Eye (tissue), 1 donor: Measurements from ENCODE around the gene SUN3.

Experiments used
- DNase-seq: peaks from one replicate; pipeline ENCODE4 v3.0.0-alpha.2; 2015

SUN3 gene

DNA sequence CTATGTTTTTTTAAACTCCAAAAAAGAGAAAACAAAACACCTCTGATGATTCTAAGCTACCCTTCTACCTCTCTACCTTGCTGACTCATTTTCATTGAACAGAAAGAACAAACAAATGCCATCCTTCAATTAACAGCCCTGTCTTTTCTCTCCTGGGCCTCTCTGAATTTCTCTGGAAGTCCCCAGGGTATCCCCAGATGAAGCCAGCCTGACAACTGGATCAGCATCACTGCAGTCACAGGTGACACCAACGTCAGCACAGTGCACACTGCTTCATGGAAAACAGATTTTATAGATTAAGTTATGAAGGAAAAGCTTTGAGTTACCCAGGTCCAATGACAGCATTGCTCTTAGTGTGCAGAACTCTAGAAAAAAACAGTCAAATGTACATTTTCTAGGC lies 55.2 kb downstream of the SUN3 start:
- no peak for DNase-seq

DNA sequence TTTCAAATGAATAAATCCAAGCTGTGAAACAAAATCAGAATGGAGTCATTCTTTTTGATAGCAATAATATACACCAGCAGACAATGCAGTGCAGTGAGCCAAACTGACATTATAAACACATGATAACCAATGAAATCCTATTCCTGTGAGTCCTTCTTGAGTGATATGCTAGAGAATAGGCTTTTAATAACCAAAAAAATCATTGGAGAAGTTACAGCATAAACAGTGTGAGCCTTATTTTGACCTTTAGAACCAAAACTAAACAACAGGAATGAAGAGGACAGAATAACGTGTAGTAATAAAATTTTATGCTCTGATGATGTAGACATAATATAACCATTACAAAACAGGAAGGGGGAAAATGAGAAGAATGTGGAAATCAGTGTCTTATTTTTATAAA lies 58.1 kb downstream of the SUN3 start:
- peak; percentile 21 for DNase-seq

DNA sequence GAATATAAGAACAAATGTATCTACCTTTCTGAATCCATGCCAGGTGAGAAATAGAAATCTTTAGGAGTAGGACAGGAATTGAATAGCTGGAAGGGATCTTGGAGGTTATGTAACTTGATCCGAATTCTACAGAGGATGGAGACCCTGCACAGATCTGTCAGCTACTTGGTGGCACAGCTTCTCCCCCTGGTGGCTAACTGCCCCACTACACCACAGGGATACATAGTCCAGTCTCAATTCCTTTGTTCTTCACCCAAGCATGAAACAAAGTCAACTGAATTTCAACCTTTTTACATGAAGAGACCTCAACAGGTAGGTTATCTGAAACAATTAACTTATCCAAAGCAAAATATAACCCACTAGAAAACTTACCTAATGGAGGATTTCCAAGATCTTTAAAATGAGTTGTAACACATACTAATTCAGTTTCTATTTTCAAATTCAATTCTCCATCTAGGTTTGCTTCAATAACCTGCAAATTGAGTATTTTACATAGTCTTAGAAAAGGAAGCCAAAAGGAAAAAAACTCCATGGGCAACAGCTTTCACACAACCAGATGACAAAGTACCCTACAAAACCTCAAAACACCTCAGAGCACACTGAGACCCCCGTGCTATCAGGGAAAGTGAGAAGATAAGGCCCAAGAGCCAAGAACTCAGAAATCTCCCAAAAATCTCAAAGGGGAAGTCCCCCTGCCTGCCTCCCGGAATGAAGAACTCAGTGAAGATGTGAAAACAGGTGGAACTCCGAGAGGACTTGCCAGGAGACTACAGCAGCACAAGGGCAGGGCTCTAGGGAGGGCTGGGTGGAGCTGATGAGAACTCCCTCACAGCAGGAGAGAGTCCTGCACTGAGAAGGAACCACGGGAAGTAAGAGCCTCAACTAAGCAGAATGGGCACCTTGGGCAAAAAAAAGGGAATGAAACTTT lies 59.8 kb downstream of the SUN3 start:
- DNase-seq = peak; percentile 93

DNA sequence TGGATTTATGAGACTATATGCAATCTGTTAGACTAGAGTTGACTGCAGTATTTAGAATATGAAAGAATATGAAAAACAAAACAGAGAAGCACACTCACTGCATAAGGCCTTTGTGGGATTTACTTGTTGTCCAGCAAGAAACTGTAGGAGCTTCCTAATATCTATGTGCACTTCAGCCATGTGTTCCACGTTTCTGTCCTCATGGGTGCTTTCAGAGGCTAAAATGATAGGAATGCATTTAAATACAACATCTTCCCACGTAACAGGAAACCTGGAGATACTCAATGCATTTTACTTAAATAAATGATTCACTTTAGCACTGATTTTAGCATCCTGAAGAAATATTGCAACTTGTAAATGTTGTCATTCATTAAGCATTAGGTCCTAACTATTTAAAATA lies 61.2 kb downstream of the SUN3 start:
- DNase-seq = no peak

DNA sequence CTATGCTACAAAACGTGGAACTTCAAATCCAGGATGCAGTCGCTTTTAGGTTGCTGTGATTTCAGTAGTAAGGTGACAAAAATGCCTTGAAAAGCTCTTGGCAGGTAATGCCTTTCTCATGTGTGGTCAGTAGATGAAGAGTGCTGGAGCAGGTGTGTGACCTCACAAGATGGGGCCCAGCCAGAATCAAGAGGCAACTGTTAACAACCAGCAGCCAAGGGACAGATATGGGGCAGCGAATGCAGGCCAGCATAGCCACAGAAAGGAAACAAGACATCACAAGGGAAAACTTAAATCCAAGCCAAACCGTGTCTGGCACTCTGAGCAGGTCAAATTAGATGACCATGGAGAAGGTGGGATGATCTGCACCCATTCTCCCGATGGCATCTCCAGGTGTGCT lies 61.8 kb downstream of the SUN3 start:
- DNase-seq = no peak

DNA sequence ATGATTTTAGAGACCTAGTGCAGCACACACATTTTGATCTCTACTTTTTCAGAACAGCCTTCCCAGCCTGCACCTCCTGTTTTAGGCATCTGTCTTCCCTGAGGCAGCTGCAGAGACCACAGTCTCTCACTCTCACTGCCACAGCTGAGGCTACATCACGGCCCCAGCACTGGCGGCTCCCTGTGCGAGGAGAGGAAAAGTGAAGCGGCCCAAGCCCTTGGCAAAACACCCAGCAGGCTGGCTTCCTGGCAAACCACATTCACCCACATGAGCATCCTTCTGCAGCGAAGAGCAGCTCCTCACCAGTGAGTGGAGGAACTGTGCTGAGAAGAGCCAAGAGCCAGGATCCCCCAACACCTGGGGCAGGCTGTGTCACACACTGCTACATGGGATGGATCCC lies 63.5 kb downstream of the SUN3 start:
- DNase-seq = no peak

DNA sequence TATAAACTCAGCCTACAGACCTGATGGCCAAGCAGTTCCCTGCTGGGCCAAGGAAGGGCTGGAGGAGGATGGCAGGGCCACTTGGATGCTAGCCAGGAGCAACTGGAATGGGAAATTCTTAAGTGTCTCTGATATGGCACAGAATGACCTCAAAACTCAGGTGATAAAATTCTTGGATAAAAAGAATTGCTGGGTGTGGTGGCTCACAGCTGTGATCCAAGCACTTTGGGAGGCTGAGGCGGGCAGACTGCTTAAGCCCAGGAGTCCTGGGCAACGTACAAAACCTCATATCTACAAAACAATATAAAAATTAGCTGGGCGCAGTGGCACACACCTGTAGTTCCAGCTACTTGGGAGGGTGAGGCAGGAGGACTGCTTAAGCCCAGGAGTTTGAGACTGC lies 66.6 kb downstream of the SUN3 start:
- no peak for DNase-seq

DNA sequence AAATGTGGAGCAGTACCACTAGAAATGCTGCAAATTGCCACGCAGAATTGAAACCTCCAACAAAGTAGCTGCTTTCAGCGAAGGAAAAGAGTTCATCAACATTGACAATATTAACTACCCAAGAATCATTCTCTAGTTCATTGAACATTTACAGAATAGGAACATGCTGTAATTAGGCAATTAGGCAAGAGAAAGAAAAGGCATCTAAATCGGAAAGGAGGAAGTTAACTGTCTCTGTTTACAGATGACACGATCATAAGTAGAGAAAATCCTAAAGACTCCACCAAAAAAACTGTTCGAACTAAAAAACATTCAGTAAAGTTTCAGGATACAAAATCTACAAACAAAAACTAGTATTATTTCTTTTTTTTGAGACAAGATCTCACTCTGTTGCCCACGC lies 71.8 kb downstream of the SUN3 start:
- no peak for DNase-seq

DNA sequence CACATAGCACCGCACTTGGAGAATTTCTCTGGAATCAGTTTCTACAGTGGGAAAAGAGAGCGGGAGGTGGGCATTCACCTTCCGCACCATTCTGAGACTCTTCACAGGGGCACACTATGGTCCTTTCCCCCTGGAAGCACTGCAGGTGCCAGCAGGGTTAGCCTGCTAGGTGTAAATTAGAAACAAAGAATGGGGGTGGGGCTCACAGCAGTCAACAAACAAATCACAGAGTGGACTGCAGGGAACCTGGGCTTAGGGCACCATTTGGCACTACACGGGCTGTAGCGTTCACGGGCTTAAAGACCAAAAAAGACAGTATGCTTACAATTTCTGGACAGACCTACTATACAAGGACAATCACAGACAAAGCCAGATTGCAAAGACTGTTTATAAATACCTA lies 72.7 kb downstream of the SUN3 start:
- no peak for DNase-seq

DNA sequence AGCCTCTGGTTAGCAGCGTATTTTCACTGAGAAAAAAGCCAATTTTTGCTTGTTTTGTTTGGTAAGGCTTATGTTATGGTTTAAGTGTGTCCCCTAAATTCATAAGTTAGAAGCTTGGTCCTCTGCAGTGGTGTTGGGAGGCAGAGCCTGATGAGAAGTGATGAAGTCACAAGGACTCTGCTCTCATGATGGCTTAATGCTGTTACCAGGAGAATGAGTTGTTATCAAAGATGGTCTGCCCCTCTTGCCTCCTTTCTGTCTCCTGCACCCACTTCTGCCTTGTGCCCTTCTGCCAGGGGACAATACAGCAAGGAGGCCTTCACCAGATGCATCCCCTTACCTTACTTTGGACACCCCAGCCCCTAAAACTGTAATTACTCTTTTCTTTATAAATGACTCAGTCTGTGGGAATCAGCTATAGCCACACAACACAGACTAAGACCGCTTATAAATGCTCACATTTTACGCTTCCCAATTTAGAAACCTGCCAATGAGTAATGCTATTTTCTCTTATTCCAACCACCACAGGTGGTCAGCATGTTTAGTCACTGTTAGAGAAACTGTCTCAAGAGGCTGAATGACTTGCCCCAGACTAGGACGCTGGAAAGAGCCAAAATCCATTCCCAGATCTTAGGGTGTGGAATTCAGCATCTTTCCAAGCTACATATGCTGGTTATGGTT lies 74.5 kb downstream of the SUN3 start:
- DNase-seq = no peak

DNA sequence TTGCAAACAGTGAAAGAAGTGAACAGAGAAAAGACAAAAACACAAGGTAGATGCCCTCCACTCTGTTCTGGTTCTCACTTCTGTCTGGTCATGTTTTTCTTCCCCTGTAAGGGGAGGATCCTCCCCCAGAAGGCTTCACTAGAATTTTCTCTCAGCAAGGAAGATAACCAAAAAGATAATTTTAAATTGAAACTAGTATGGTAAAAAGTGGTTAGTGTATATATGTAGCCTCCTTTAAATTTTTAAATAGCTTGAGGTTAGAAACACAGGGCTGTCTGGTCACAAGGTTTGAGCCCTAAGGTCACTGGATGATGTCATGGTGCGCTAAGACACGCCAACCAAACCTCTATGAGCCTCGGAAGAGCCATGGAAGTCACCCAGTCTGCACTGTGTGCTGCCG lies 75.1 kb downstream of the SUN3 start:
- DNase-seq = no peak

DNA sequence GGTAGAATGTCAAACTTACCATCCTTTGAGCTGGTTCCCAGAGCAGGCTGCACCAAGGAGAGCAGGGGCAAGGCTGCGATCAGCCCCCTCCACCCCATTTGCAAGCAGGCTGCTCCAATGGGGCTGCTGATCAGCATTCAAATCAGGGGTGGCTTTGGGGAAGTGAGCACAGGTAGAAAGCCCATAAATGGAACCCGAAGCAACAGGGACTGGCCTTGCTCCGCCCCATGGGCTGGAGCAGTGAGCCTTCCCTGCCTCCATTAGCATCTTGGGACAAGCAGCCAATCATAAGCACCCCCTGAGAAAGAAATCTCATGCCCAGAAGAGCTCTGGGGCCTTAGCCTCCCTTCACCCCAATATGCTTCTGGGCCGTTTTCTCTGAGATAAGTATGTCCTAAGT lies 76.7 kb downstream of the SUN3 start:
- DNase-seq = no peak

DNA sequence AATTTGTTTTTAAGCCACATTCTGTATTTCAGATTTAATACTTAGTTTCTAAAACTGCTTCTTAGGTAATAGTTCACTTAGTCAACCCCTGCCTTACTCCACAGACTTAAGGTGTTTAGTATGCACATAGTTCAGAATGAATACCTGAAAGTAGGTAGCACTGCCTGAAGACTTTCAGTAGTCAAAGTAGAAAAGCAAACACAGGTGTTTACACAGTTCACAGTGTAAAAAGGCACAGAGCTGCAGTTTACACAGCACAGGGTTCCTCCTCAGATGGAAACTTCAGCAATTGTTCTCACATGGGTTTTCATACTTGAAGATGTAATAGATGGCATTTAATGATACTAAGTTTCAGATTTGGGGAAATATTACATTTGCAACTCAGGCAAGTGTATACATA lies 77.5 kb downstream of the SUN3 start:
- DNase-seq = no peak

DNA sequence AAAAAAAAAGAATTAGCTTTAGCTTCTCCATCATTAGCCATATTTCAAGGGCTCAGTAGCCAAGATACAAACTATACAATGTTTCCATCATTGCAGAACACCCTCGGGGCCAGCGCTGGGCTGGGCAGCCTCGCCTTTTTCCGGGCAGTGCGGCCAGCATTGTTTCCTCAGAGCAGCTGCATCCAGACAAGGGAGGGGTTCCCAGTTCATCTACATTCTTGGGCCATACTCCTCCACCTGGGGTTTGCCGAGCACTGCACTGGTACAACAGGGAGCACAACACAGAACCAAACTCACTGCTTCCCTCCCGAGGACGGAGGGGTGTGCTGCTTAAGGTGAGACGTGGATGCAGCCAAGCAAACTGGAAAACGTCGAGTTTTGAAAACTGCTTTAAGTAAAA lies 78.2 kb downstream of the SUN3 start:
- DNase-seq = no peak

DNA sequence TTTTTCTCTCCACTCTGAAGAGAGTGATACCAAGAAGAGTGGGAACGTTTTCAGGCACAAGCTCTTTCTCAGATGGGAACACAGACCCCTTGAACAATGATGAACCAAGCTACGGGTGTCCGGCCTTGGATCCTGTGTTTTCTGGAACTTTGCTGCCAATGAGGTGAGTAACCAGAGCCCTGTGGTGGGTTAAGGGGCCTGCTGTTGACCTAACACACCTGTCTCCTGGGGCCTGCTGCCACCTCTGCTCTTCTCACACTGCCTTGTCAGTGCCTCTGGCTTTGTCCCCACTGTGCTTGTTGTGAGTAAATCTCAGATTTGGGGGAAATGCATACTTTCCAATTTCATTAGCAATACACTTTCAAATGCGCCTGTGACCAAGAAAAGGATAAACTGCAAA lies 79.2 kb downstream of the SUN3 start:
- no peak for DNase-seq

DNA sequence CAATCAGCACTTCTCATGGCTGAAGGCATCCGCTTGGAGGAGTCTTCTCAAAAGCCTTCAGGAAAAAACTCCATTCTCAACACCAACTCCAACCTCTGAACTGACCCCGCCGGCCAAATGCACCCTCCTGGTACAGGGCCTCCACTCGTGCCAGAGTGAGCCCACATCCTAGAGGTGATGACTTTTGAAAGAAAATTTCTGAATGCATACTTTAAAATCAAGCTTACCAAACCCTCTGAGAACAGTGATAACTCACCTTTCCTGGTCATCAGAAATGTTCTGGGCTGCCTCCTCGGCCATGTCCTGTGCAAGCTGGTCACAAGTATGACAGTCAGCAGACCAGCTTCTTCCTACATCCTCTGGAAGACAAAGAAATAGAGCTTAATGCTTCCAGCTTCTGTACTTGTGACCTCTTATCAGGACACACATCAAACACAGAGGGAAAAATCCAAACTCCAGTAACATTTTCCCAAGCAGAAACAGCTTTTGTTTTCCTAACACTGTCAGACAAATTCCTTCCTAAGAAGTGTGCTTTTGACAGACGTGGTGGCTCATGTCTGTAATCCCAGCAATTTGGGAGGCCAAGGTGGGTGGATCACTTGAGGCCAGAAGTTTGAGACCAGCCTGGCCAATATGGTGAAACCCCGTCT lies 80.6 kb downstream of the SUN3 start, which contains the start of gene PKD1L1:
Gene PKD1L1, minus strand, starts transcription at position 326 of the 650 bp plus-strand sequence. Its CDS starts 26 bp downstream, at position 300.
- no peak for DNase-seq

DNA sequence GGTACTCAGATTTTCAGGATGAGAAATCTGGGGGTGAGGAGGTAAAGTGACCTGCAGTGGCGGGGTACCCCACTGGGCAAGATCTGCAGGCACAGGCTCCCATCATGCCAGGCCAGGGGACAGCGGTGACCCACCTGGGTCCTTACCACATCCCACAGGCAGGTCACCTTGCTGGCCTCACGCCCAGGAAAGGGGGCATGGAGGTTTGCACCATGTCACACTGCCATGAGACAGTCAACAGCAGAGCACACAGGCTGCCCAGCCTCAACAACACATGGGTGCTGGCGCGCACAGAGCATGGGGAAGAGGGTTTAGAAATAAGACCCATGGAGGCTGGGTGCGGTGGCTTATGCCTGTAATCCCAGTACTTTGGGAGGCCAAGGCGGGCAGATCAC lies 81.6 kb downstream of the SUN3 start:
- DNase-seq = no peak

DNA sequence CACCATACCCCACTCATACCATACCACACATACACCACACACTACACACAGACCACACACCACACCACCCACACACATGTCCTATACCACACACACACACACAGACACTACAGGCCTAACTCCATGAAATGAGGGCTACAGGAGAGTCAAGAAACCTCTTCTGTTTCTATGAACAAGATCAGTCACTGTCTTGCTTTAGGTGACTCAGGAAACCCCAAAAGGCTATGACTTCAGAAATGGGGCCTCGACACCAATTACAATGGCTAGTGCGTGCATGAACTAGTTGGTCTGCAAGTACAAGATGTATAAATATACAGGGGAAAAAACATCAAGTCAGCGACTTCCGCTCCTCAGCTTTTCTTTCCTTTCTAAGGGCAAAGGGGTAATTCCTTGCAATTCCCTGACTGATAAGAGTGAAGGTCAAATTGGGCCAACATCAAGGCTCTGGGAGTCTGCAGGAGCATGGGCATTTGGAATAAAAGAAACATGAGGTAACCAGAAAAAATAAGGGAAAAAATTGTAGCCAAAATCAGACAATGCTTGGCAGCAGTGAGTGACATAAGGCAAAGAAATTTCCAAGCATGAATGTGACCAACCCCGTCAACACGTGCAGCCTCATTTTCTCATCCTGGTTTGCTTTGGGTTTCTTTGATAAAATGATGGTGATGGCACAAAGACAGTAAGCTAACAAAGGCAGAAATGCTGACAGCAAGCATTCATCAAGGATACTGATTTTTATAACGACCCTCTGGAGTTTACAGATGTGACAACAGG lies 82.1 kb downstream of the SUN3 start:
- no peak for DNase-seq

DNA sequence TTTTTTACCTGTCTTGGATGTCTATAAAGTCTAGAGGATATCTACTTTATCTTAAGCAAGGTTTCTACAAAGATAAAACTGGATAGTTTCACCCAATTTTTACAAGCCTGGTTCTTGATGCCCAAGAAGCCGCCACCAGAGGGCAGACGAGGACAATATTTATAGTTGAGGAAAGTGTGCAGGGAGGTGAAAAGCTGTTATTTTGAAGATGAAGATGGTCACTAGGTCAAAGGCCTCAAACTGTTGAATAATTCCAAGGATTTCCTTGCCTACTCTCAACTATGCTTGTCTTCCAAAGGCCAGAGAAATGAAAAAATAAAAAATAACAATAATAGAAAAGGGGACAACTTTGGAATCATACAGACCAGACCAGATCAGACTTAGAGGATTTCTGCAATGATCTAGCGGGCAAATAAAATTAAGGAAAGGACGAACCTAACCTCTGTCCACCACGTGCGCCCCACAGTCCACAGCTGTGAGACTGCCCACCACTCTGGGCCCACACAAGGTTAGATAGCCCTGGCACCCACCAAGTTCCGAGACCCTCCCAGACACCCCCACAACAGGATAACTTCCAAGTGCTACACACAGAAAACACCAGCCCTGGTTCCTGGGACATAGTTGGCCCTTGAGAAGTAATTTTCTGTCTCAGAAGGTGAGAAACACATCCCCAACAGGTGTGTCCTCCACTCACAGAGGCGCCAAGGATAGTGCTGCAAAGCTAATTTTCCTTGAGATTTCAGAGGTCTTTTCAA lies 83.5 kb downstream of the SUN3 start:
- peak; percentile 89 for DNase-seq

DNA sequence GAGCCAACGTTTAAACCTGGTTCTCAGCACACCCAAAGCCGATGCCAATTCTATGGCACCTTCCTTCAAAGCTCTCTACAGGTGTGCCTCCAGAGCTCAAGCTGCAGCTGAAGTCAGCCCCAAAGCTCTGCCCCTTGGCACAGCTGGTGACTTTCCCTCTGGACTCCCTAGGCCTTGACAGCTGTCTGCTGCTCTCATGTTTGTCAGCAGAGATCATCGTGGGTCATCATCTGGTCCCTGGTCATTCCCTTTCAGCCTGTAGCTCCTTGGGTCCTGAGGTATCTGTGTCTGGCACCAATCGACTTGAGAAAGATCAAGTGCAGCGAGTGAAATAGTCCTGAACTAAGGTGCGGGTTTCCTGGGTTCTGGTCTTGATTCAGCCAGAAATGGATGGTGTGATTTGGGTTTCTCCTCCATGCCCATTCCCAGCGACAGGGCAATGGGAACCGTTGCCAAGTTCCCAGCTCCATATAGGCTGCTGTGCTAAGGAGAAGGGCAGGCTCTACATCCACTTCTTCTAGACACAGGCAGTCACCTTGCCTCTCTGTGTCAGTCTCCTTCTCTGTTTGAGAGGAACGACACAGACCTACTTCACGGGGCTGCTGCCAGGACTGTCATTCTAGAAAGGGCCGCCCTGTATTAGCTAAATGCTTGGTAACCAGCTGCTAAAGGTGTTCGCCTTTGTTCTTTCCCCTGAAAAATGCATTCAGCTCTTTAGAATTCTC lies 84.2 kb downstream of the SUN3 start:
- DNase-seq = no peak

DNA sequence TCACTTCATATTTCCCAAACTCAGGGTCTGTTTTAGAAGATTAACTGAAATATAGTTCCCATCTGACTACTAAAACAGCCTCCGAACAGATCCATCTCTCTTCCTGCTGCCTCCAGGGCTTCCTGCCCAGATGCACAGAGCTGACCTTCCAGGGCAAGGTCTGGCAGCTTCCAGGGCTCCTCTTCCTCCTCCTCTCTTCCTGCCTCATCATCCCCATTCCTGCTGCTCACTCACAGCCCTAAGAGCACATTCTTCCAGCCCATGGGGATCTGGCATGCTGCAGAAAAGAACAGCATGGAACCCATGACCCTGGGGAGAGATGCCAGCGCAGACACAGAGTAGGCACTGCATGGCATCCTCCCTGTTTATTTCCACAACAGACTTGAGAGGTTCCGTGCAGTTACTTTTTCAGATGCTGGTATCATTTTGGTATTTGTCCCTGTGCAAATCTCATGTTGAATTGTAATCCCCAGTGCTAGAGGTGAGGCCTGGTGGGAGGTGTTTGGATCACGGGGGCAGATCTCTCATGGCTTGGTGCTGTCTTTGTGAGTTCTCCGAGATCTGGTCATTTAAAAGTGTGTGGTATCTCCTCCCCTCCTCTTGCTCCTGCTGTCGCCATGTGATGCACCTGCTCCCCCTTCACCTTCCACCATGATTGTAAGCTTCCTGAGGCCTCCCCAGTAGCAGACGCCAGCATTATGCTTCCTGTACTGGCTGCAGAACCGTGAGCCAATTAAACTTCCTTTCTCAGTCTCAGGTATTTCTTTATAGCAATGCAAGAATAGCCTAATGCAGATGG lies 85.0 kb downstream of the SUN3 start:
- DNase-seq = no peak
